ENCODE measurements around the gene TMEM178B. TPM values are rescaled to one million over a fixed set of nuclear protein-coding genes. Genes with fewer than 3 reads are reported as not detected.

Gene TMEM178B
- total and polyA plus RNA-seq, 7 donors = 0.16 to 4.7 (median 1.4) TPM; not detected in 2

GRCh38 chr7:141483044-141483443 lies 409.2 kb downstream of the TMEM178B start:
- no peaks in the 10 kb centered on the region for H3K36me3 ChIP-seq
- H3K4me1 ChIP-seq = no peaks in the 10 kb centered on the region
- H3K4me3 ChIP-seq = no peak overlapping the region
- H3K9me3 ChIP-seq = no peaks in the 10 kb centered on the region
- 90 to 92% methylated on average over 2 of the region's 2 CpGs for WGBS, 2 donors
- DNase-seq = no peak
- TF ChIP-seq CTCF (IDR thresholded peaks at IDR 0.05) = no peak
- no peak for TF ChIP-seq EP300 (IDR thresholded peaks at IDR 0.05)
- no peak for TF ChIP-seq POLR2AphosphoS5 (IDR thresholded peaks at IDR 0.05)
- no peak for TF ChIP-seq POLR2A (IDR thresholded peaks at IDR 0.05)
- intact Hi-C loops (cut with DNase I) = no loop called here
- H3K27ac ChIP-seq = no peak overlapping the region
- no peaks in the 10 kb centered on the region for H3K27me3 ChIP-seq

- 76 to 80% methylated on average over 1 of the region's 1 CpG for WGBS, 2 donors
Measured at GRCh38 chr7:141484907-141485306, 411.0 kb downstream of the TMEM178B start.

GRCh38 chr7:141486959-141487358 lies 413.1 kb downstream of the TMEM178B start:
- Histone ChIP-seq H3K36me3 (no peaks in the 10 kb centered on the region), H3K4me1 (no peaks in the 10 kb centered on the region), H3K27me3 (no peaks in the 10 kb centered on the region), H3K9me3 (no peaks in the 10 kb centered on the region), H3K4me3 (no peak overlapping the region), H3K27ac (no peak overlapping the region)
- WGBS, 2 donors = 69 to 86% methylated on average over 3 of the region's 3 CpGs
- no peak for DNase-seq
- TF ChIP-seq POLR2A (IDR thresholded peaks at IDR 0.05) = no peak
- TF ChIP-seq CTCF (IDR thresholded peaks at IDR 0.05) = no peak
- TF ChIP-seq POLR2AphosphoS5 (IDR thresholded peaks at IDR 0.05) = no peak
- no peak for TF ChIP-seq EP300 (IDR thresholded peaks at IDR 0.05)
- intact Hi-C loops (cut with DNase I) = no loop called here

More at GRCh38 chr7:141484907-141485306, 411.0 kb downstream of the TMEM178B start:
- Histone ChIP-seq H3K27ac (no peak overlapping the region), H3K27me3 (no peaks in the 10 kb centered on the region), H3K36me3 (no peaks in the 10 kb centered on the region), H3K4me3 (no peak overlapping the region), H3K9me3 (no peaks in the 10 kb centered on the region), H3K4me1 (no peaks in the 10 kb centered on the region)
- no peak for DNase-seq
- intact Hi-C loops (cut with DNase I) = no loop called here
- TF ChIP-seq CTCF (IDR thresholded peaks at IDR 0.05) (no peak), POLR2AphosphoS5 (IDR thresholded peaks at IDR 0.05) (no peak), EP300 (IDR thresholded peaks at IDR 0.05) (no peak), POLR2A (IDR thresholded peaks at IDR 0.05) (no peak)

- intact Hi-C loops (cut with DNase I) = no loop called here
- TF ChIP-seq EP300 (IDR thresholded peaks at IDR 0.05) (no peak), CTCF (IDR thresholded peaks at IDR 0.05) (no peak), POLR2AphosphoS5 (IDR thresholded peaks at IDR 0.05) (no peak), POLR2A (IDR thresholded peaks at IDR 0.05) (no peak)
- 67 to 78% methylated on average over 2 of the region's 2 CpGs for WGBS, 2 donors
Measured at GRCh38 chr7:141490474-141490873, 416.6 kb downstream of the TMEM178B start.

GRCh38 chr7:141495057-141495456 lies 421.2 kb downstream of the TMEM178B start:
- no peak overlapping the region for H3K4me3 ChIP-seq
- H3K36me3 ChIP-seq = no peaks in the 10 kb centered on the region
- H3K27ac ChIP-seq = no peak overlapping the region
- TF ChIP-seq CTCF (IDR thresholded peaks at IDR 0.05) (no peak), POLR2AphosphoS5 (IDR thresholded peaks at IDR 0.05) (no peak), POLR2A (IDR thresholded peaks at IDR 0.05) (no peak), EP300 (IDR thresholded peaks at IDR 0.05) (no peak)
- H3K4me1 ChIP-seq = no peaks in the 10 kb centered on the region
- no peaks in the 10 kb centered on the region for H3K27me3 ChIP-seq
- intact Hi-C loops (cut with DNase I) = no loop called here
- no peak for DNase-seq
- 81 to 86% methylated on average over 1 of the region's 1 CpG for WGBS, 2 donors
- H3K9me3 ChIP-seq = no peaks in the 10 kb centered on the region

More at GRCh38 chr7:141490474-141490873, 416.6 kb downstream of the TMEM178B start:
- Histone ChIP-seq H3K27ac (no peak overlapping the region), H3K4me3 (no peak overlapping the region), H3K4me1 (no peaks in the 10 kb centered on the region), H3K36me3 (no peaks in the 10 kb centered on the region), H3K9me3 (no peaks in the 10 kb centered on the region), H3K27me3 (no peaks in the 10 kb centered on the region)
- no peak for DNase-seq

Measured in sigmoid colon (tissue), 7 donors.